T-helper 1 cell (primary cell): ENCODE results near the gene FAM25G.
"Not testable (repeated sequence)": the region's sequence is repeated elsewhere in the genome, so short reads cannot be mapped to it uniquely, and the experiment has no call there.

Experiments used
- DNase-seq, 5 donors: peaks; one replicate each; pipeline ENCODE4 v3.0.0-alpha.2; 2012 to 2020
- total RNA-seq, 4 donors: gene quantifications; one replicate each; lab custom pipeline; 2026; lab: John Stamatoyannopoulos, UW

Gene FAM25G
- total RNA-seq = 0 to 0.54 (median 0) reads per million in 4 donors

GRCh38 chr10:47491600-47491999 is at the start of gene FAM25G:
Gene FAM25G, minus strand, starts transcription at chr10:47491700. Its CDS starts 26 bp downstream, at chr10:47491674.
- DNase-seq = not testable (repeated sequence)

DNA sequence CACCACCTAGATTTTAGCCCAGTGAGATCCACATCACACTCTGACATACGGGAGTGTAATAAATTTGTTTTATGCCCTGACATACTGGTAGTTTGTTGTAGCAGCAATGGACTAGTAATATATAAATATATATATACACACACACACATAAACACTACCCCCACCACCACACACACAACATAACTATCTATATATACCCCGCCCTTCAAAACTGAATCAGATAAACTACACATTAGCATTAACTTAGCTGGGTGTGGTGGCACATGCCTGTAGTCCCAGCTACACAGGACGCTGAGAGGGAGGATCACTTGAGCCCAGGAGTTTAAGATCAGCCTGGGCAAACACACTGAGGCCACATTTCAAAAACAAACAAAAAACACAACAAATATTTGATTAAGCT is 44.9 kb upstream of the FAM25G start:
- DNase-seq = not testable (repeated sequence)

GRCh38 chr10:47523475-47523874 is 32.0 kb upstream of the FAM25G start, which contains the start of gene AGAP9:
Gene AGAP9, minus strand, starts transcription at chr10:47523638. Its CDS starts 112 bp downstream, at chr10:47523526.
- DNase-seq = not testable (repeated sequence)

DNA sequence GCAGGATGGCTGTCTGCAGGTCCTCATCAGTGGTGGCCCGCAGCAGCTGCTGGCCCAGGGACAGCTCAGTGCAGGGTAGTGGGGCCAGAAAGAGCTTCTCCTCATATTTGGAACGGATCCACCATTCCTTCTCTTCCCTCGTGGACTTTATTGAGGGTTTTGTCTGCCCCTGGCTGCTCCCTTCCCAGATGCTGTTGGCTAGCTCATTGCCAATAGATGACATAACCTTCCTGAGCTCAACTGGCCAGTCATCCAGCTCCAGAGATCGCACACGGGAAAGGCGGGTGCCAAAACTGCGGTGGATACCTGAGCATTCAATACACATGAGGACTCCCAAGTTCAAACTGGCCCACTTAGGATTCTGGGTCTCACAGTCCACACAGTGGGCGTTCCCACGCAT is 10.8 kb upstream of the FAM25G start:
- DNase-seq = not testable (repeated sequence)

- DNase-seq = not testable (repeated sequence)
Observed at GRCh38 chr10:47494226-47494625, 2.7 kb upstream of the FAM25G start.

DNA sequence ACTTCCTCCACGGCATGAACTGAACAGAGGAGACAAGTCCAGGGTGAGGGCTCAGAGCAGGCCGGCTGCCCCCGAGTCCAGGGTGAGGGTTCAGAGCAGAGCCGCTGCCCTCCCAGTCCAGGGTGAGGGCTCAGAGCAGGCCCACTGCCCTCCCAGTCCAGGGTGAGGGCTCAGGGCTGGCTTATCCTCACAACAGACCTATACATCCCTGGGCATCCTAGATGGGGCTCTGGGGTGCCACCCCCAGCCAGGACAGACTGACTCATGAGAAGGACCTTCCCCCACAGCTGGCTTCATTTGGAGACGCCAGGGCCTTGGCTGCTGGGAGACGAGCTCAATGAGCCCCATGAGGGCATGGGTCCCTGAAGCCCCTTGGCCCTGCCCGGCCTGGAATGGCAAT is 1.9 kb downstream of the FAM25G start:
- DNase-seq = not testable (repeated sequence)

DNA sequence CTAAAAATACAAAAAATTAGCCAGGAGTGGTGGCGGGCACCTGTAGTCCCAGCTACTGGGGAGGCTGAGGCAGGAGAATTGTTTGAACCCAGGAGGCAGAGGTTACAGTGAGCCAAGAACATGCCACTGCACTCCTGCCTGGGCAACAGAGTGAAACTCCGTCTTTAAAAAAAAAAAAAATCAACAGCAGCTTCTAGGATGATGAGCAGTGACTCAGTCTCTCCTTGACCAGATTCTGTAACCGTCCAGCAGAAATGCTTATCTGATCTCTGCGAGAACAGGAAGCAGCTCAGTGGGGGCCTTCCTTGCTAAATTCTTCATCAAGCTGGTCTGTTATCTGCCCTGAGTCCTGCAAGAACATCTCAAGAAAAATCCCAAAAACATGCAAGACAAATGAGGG is 5.6 kb downstream of the FAM25G start:
- not testable (repeated sequence) for DNase-seq

DNA sequence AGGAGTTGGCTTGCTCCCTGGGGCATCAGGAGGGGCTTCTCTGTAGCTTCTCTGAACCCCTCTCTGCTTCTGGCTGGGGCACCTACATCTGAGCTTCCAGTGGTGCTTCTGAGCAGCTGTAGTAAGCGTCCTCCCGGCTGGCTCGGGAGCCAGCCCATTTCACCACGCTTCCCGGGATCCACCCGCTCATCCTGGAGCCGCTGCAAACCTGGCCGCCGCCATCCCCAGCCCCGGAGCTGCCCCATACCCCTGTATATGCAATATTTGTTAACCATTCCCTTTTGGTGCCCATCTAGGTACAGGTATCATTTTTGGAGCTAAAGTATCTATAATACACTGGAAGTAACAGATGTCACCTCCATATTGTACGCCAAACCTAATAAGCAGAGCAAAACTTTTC is 6.7 kb downstream of the FAM25G start:
- not testable (repeated sequence) for DNase-seq

- not testable (repeated sequence) for DNase-seq
Observed at GRCh38 chr10:47483923-47484322, 7.6 kb downstream of the FAM25G start, which contains the start of gene ANXA8. Gene ANXA8, minus strand, starts transcription at chr10:47484115. Its CDS starts 182 bp downstream, at chr10:47483933.

GRCh38 chr10:47482367-47482766 is 9.1 kb downstream of the FAM25G start:
- DNase-seq = not testable (repeated sequence)

GRCh38 chr10:47481768-47482181 is 9.7 kb downstream of the FAM25G start:
- DNase-seq = not testable (repeated sequence)

- DNase-seq = not testable (repeated sequence)
Observed at GRCh38 chr10:47481182-47481766, 10.2 kb downstream of the FAM25G start.

GRCh38 chr10:47480133-47480532 is 11.4 kb downstream of the FAM25G start:
- not testable (repeated sequence) for DNase-seq

- DNase-seq = not testable (repeated sequence)
Observed at GRCh38 chr10:47478114-47478513, 13.4 kb downstream of the FAM25G start.

DNA sequence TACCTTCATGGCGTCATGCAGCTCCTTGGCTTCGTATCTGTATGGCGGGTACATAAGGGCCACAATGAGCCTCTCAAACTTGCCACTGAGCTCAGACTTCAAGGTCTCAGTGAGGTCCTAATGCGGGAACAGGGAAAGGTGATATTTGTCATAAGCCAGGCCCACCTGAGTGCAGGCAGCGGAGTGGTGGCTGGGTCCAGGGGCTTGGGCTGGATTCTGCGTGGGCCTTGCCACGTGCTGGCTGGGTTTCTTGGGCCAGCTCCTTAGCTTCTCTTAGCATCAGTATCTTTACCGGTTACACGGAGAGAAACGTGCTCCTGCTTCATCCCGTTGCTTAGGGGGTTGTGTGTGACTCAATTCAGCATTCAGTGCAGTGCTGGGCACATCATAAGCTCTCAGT is 14.4 kb downstream of the FAM25G start:
- not testable (repeated sequence) for DNase-seq

- not testable (repeated sequence) for DNase-seq
Observed at GRCh38 chr10:47475101-47475500, 16.4 kb downstream of the FAM25G start.

- not testable (repeated sequence) for DNase-seq
Observed at GRCh38 chr10:47473516-47473915, 18.0 kb downstream of the FAM25G start.

- DNase-seq = not testable (repeated sequence)
Observed at GRCh38 chr10:47472647-47473046, 18.9 kb downstream of the FAM25G start.

- not testable (repeated sequence) for DNase-seq
Observed at GRCh38 chr10:47472072-47472471, 19.4 kb downstream of the FAM25G start.

GRCh38 chr10:47468731-47469528 is 22.6 kb downstream of the FAM25G start:
- not testable (repeated sequence) for DNase-seq

- not testable (repeated sequence) for DNase-seq
Observed at GRCh38 chr10:47467957-47468356, 23.5 kb downstream of the FAM25G start.

DNA sequence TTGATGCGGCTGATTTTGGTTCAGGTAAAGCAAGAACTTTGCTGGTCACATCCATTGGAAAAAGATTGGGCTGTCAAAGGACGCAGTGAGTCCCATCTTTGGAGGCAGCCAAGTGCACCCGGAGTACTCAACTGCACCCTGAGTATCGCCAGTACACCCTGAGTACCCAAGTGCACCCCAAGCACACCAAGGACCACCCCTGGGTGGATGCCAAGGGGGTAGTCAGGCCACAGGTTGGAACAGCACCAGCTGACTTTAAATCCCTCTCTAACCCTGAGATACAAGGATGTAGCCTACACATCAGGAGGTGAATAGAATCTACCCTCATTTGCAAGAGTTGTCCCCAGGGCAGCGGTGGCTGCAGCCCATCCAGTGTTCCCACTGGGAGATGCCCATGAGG is 24.0 kb downstream of the FAM25G start:
- DNase-seq = not testable (repeated sequence)

- DNase-seq = not testable (repeated sequence)
Observed at GRCh38 chr10:47465216-47465917, 26.1 kb downstream of the FAM25G start.
